ENCODE results near the gene NUP50. TPM values are rescaled to one million over a fixed set of nuclear protein-coding genes. Genes with fewer than 3 reads are reported as not detected.

NUP50 gene
- polyA plus RNA-seq, 1 donor (not counting 4 experiments of a cell fraction or from before 2014, with no cell fraction given) = 28.1 TPM

DNA sequence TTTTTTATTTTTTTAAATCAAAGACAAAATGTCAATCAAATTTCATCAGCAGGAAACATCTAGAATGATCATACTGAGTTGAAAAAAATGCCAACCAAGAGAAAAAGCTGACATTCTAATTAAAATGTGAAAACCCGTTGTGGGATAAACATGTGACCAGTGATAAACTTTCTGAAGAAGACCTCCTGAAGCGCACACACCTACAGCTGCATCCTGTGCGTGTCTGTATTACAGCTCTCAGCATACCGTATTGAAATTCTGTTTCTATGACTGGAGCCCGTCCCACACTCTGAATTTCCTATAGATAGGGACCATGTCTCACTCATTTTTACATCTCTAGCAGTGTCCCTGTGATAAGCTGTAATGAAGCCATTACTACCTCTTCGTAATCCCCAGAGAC lies 12.2 kb upstream of the NUP50 start:
- H3K9ac ChIP-seq (ENCODE audit: control insufficient read depth, extremely low read depth, insufficient read depth, low read length) = no peak overlapping the region
- peaks cover 3% of the 10 kb centered on the region for H4K20me1 ChIP-seq (ENCODE audit: control insufficient read depth, extremely low read depth, insufficient read depth, low read length)
- FAIRE-seq = no peak
- dilution Hi-C loops (cut with MboI; ENCODE audit: extremely low pct_ligation_motif_present, low sequenced_read_pairs) = no loop called here
- H3K79me2 ChIP-seq (ENCODE audit: control insufficient read depth, insufficient read depth, low read length) = peaks cover 22% of the 10 kb centered on the region
- no peak overlapping the region for H2AFZ ChIP-seq (ENCODE audit: control insufficient read depth, low read length)
- no peak overlapping the region for H3K27ac ChIP-seq (ENCODE audit: control insufficient read depth, insufficient read depth, low read length)
- no peak overlapping the region for H3K4me3 ChIP-seq (ENCODE audit: control insufficient read depth in 2 of 3, extremely low read depth in 1 of 3, insufficient read depth in 2 of 3, low read depth in 1 of 3, low read length in 3 of 3)
- peaks cover 10 to 20% of the 10 kb centered on the region in 2 experiments for H3K36me3 ChIP-seq (ENCODE audit: control insufficient read depth in 2 of 2, extremely low read depth in 1 of 2, insufficient read depth in 2 of 2, low read length in 2 of 2)
- H3K27me3 ChIP-seq (ENCODE audit: control insufficient read depth, extremely low read depth, insufficient read depth, low read length) = no peaks in the 10 kb centered on the region
- TF ChIP-seq, protein P1, sequence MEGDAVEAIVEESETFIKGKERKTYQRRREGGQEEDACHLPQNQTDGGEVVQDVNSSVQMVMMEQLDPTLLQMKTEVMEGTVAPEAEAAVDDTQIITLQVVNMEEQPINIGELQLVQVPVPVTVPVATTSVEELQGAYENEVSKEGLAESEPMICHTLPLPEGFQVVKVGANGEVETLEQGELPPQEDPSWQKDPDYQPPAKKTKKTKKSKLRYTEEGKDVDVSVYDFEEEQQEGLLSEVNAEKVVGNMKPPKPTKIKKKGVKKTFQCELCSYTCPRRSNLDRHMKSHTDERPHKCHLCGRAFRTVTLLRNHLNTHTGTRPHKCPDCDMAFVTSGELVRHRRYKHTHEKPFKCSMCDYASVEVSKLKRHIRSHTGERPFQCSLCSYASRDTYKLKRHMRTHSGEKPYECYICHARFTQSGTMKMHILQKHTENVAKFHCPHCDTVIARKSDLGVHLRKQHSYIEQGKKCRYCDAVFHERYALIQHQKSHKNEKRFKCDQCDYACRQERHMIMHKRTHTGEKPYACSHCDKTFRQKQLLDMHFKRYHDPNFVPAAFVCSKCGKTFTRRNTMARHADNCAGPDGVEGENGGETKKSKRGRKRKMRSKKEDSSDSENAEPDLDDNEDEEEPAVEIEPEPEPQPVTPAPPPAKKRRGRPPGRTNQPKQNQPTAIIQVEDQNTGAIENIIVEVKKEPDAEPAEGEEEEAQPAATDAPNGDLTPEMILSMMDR (optimal IDR thresholded peaks at IDR 0.05 in 1 of 3, IDR thresholded peaks at IDR 0.05 in 1 of 3, conservative IDR thresholded peaks at IDR 0.05 in 1 of 3; ENCODE audit: extremely low read depth in 1 of 3, insufficient read depth in 2 of 3, low read length in 3 of 3) = no peak
- no peak for TF ChIP-seq EZH2 (IDR thresholded peaks at IDR 0.05; ENCODE audit: low read length)
- no peaks in the 10 kb centered on the region for H3K9me3 ChIP-seq (ENCODE audit: control insufficient read depth, low read depth, low read length)
- no peak overlapping the region for H3K4me2 ChIP-seq (ENCODE audit: control insufficient read depth, extremely low read depth, insufficient read depth, low read depth, low read length)
- H3K9me1 ChIP-seq (ENCODE audit: control insufficient read depth, extremely low read depth, insufficient read depth, low read length) = no peaks in the 10 kb centered on the region
- no peak for DNase-seq (ENCODE audit: low read depth, low spot score)
- H3K4me1 ChIP-seq (ENCODE audit: control insufficient read depth, extremely low read depth, insufficient read depth, low read length) = no peaks in the 10 kb centered on the region

DNA sequence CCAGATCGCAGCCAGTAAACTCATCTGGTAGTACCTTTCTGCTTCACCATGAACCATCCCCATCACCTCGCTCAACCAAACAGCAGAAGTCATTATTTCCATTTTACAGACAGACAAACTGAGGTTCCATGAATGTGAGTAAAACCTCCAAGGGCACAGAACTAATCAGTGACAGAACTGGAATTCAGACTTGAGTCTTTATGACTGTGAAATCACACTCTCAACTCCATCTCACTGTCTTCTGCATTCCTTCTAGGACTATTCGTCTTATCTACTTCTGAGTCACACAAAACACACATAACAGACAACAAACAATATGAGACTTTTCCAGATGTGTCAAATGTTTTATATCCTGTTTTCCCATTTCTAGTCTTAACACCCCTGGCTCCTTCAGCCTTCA lies 9.3 kb upstream of the NUP50 start:
- Histone ChIP-seq H3K4me3 (ENCODE audit: control insufficient read depth in 2 of 3, extremely low read depth in 1 of 3, insufficient read depth in 2 of 3, low read depth in 1 of 3, low read length in 3 of 3) (no peak overlapping the region), H2AFZ (ENCODE audit: control insufficient read depth, low read length) (no peak overlapping the region), H3K79me2 (ENCODE audit: control insufficient read depth, insufficient read depth, low read length) (peaks cover 49% of the 10 kb centered on the region), H3K27ac (ENCODE audit: control insufficient read depth, insufficient read depth, low read length) (no peak overlapping the region), H4K20me1 (ENCODE audit: control insufficient read depth, extremely low read depth, insufficient read depth, low read length) (peaks cover 3% of the 10 kb centered on the region), H3K4me2 (ENCODE audit: control insufficient read depth, extremely low read depth, insufficient read depth, low read depth, low read length) (no peak overlapping the region), H3K9ac (ENCODE audit: control insufficient read depth, extremely low read depth, insufficient read depth, low read length) (no peak overlapping the region), H3K36me3 (ENCODE audit: control insufficient read depth in 2 of 2, extremely low read depth in 1 of 2, insufficient read depth in 2 of 2, low read length in 2 of 2) (peaks cover 15 to 39% of the 10 kb centered on the region in 2 experiments), H3K9me1 (ENCODE audit: control insufficient read depth, extremely low read depth, insufficient read depth, low read length) (peaks cover 2% of the 10 kb centered on the region), H3K27me3 (ENCODE audit: control insufficient read depth, extremely low read depth, insufficient read depth, low read length) (no peaks in the 10 kb centered on the region), H3K4me1 (ENCODE audit: control insufficient read depth, extremely low read depth, insufficient read depth, low read length) (no peaks in the 10 kb centered on the region), H3K9me3 (ENCODE audit: control insufficient read depth, low read depth, low read length) (no peaks in the 10 kb centered on the region)
- no peak for FAIRE-seq
- dilution Hi-C loops (cut with MboI; ENCODE audit: extremely low pct_ligation_motif_present, low sequenced_read_pairs) = no loop called here
- no peak for DNase-seq (ENCODE audit: low read depth, low spot score)
- no peak for TF ChIP-seq EZH2 (IDR thresholded peaks at IDR 0.05; ENCODE audit: low read length)
- TF ChIP-seq, protein P1 (optimal IDR thresholded peaks at IDR 0.05 in 1 of 3, IDR thresholded peaks at IDR 0.05 in 1 of 3, conservative IDR thresholded peaks at IDR 0.05 in 1 of 3; ENCODE audit: extremely low read depth in 1 of 3, insufficient read depth in 2 of 3, low read length in 3 of 3) = no peak
